Fibroblast of villous mesenchyme (primary cell): ENCODE measurements around the gene ADARB1. TPM values are rescaled to one million over a fixed set of nuclear protein-coding genes. Genes with fewer than 3 reads are reported as not detected.

Experiments
- DNase-seq: peaks from one replicate; pipeline ENCODE4 v3.0.0-alpha.2; 2010; ENCODE audit warnings: low read depth
- H3K4me3 ChIP-seq: 2 replicates; pipeline ENCODE4 v1.5.1; 2011; ENCODE audit warnings: low read depth, mild to moderate bottlenecking, low read length
- total RNA-seq: library from RNA; depleted of rRNA; stranded (reverse); fragments of >200 nt; gene quantifications from 2 replicates; pipeline ENCODE4 v1.2.3, GENCODE V29; 2012
- TF ChIP-seq, protein P1 (sequence below): IDR thresholded peaks from 2 replicates; pipeline ENCODE4 v1.5.1; 2012; ENCODE audit warnings: low read depth, mild to moderate bottlenecking, low read length; ENCODE audit not compliant: insufficient read depth

Gene ADARB1
- total RNA-seq, 1 donor, result 16.4 TPM

DNA sequence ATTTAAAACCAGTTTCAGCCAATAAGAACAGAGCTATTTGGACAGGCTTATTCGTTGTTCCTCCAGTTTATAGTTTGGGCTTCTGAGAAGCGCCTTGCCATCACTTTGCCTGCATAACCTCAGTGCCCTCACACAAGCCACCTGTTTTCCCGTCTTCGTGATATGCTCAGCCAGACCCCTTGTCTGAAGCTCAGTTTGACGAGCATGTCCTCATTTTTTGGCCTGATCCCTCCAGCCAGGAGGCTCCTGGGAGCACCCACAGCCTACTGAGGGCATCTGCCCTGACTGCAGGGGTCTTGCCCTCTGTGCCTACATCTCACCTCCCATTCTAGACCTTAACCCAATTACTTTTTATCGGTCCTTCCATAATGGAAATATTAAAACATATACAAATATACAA is 95.3 kb downstream of the ADARB1 start:
- TF ChIP-seq, protein P1, sequence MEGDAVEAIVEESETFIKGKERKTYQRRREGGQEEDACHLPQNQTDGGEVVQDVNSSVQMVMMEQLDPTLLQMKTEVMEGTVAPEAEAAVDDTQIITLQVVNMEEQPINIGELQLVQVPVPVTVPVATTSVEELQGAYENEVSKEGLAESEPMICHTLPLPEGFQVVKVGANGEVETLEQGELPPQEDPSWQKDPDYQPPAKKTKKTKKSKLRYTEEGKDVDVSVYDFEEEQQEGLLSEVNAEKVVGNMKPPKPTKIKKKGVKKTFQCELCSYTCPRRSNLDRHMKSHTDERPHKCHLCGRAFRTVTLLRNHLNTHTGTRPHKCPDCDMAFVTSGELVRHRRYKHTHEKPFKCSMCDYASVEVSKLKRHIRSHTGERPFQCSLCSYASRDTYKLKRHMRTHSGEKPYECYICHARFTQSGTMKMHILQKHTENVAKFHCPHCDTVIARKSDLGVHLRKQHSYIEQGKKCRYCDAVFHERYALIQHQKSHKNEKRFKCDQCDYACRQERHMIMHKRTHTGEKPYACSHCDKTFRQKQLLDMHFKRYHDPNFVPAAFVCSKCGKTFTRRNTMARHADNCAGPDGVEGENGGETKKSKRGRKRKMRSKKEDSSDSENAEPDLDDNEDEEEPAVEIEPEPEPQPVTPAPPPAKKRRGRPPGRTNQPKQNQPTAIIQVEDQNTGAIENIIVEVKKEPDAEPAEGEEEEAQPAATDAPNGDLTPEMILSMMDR, result no peak
- H3K4me3 ChIP-seq, result no peak overlapping the region
- no peak for DNase-seq

DNA sequence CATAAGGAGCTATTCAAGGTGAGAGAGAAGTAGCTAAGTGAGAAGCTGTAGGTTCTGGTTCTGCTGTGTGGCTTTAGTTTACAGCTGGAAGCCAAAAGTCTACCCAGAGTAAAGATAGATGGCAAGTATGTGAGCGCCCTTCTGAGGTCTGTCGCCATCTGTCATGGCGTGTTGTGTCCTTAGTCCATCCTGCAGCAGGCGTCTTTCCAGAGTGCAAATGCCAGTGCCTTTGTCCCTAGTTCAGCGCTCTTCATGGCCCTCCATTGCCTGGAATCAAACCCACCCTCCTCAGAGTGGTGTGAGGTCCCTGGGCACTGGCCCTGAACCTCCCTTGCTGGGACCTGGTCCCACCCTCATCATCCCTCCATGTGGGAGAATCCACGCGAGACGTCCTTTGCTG is 96.6 kb downstream of the ADARB1 start:
- TF ChIP-seq, protein P1, result no peak
- DNase-seq, result no peak
- H3K4me3 ChIP-seq, result no peak overlapping the region

DNA sequence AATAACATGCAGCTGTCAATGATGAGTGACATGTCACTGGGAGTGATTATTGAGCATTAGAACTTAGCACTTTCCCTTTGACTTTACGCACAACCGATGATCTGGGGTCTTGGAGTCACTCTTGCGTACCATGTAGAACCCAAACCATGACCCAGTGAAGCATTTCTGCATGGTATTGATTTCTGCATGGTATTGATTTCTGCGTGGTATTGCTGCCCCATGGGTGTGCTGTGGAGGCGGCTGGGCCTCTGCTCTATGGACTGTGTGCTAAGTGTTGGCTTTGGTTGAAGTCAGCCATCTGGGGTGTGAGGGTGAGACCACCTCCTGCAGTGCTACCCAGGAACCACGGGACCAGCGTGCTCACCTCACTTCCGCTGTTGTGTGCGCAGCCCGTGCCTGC is 98.0 kb downstream of the ADARB1 start:
- H3K4me3 ChIP-seq, result no peak overlapping the region
- no peak for DNase-seq
- TF ChIP-seq, protein P1, result no peak

DNA sequence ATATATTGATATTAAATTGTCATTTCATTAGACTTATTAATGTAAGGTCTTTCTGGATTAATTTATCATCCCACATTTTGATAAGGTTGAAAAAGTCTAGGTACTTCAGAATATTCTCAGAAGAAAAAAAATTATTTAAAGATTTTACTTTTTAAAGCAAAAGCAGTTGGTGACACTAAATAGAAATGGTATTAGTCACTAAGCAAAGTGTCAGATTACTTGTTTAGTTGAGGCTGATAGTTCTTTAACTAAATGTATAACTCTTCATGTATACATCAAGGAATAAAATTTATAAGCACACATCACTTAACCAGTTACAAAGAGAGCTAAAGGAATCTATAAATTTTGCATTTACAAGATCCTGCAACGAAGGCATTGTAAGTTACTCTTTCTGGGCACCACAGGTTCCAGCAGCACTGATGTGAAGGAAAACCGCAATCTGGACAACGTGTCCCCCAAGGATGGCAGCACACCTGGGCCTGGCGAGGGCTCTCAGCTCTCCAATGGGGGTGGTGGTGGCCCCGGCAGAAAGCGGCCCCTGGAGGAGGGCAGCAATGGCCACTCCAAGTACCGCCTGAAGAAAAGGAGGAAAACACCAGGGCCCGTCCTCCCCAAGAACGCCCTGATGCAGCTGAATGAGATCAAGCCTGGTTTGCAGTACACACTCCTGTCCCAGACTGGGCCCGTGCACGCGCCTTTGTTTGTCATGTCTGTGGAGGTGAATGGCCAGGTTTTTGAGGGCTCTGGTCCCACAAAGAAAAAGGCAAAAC is 101.1 kb downstream of the ADARB1 start:
- no peak overlapping the region for H3K4me3 ChIP-seq
- TF ChIP-seq, protein P1, result no peak
- DNase-seq, result no peak

DNA sequence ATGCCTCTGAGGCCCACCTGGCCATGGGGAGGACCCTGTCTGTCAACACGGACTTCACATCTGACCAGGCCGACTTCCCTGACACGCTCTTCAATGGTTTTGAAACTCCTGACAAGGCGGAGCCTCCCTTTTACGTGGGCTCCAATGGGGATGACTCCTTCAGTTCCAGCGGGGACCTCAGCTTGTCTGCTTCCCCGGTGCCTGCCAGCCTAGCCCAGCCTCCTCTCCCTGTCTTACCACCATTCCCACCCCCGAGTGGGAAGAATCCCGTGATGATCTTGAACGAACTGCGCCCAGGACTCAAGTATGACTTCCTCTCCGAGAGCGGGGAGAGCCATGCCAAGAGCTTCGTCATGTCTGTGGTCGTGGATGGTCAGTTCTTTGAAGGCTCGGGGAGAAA is 101.8 kb downstream of the ADARB1 start:
- DNase-seq, result no peak
- TF ChIP-seq, protein P1, result no peak
- no peak overlapping the region for H3K4me3 ChIP-seq

DNA sequence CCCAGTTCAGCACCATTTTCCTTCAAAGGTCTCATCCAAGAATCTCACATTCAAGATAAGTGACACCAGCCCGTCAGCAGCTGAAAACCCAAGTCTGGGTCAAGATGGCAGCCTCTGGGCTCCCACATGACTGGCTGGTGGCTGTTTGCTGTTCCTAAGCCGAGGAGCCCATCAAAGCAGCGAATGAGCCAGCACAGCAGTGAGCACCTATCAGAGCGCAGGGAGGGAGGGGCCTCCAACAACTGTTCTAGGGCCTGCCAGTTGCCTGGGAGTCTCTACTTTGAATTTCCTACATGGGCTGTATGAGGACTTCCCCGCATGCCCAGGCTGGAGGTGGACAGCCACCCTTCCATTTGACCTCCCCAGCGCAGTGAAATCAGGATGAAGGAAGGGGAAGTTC is 102.7 kb downstream of the ADARB1 start:
- DNase-seq, result no peak
- H3K4me3 ChIP-seq, result no peak overlapping the region
- TF ChIP-seq, protein P1, result no peak

DNA sequence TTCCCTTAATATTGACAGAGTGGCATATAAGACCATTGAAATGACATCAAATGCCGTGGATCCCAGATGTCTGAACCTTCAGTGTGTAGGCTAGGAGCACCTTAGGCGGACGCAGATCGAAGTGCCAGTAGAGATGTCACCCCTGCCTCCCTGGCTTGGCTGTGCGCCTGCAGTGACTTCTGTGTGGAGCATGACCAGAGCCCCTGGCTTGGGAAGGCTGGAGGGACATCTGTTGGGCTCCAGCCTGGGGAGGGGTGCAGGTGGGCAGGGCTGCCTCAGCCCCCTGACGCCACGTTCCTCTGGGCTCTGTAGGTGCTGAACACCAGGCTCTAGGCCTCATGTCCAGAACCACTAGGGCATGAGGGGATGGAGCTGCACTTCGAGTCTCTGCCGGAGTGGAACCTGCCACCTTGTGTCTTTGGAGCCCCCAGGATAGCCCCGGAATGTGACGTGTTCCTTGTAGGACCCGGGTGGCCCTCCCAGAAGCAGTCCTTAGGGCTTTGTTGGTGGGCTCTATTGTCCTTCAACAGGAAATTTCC is 103.8 kb downstream of the ADARB1 start:
- H3K4me3 ChIP-seq, result no peak overlapping the region
- TF ChIP-seq, protein P1, result no peak
- no peak for DNase-seq
